GM21390 (cell line): ENCODE results near the gene SPEN.

Experiments used
- ATAC-seq: cut with Tn5 transposase; IDR thresholded peaks from one replicate; pipeline ENCODE4 v1.9.1; 2021; ENCODE audit not compliant: unreplicated experiment

SPEN gene

DNA sequence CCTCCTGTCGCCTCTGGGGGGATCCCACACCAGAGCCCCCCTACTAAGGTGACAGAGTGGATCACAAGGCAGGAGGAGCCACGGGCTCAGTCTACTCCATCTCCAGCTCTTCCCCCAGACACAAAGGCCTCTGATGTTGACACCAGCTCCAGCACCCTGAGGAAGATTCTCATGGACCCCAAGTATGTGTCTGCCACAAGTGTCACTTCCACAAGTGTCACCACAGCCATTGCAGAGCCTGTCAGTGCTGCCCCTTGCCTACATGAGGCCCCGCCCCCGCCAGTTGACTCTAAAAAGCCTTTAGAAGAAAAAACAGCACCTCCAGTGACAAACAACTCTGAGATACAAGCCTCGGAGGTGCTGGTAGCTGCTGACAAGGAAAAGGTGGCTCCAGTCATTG lies 86.2 kb downstream of the SPEN start:
- no peak for ATAC-seq

DNA sequence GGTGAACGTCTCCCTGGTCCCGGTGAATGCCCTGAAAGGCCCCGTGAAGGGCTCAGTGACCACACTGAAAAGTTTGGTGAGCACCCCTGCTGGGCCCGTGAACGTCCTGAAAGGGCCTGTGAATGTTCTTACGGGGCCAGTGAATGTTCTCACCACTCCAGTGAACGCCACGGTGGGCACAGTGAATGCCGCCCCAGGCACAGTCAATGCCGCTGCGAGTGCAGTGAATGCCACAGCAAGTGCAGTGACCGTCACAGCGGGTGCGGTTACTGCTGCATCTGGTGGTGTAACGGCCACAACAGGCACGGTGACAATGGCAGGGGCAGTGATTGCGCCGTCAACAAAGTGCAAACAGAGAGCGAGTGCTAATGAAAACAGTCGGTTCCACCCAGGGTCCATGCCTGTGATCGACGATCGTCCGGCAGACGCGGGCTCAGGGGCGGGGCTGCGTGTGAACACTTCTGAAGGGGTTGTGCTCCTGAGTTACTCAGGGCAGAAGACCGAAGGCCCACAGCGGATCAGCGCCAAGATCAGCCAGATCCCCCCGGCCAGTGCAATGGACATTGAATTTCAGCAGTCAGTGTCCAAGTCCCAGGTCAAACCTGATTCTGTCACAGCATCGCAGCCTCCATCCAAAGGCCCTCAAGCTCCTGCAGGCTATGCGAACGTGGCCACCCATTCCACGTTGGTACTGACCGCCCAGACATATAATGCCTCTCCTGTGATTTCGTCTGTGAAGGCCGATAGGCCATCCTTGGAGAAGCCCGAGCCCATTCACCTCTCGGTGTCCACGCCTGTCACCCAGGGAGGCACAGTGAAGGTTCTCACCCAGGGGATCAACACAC lies 86.9 kb downstream of the SPEN start:
- no peak for ATAC-seq

GRCh38 chr1:15935056-15935950 lies 87.8 kb downstream of the SPEN start:
- ATAC-seq = no peak

DNA sequence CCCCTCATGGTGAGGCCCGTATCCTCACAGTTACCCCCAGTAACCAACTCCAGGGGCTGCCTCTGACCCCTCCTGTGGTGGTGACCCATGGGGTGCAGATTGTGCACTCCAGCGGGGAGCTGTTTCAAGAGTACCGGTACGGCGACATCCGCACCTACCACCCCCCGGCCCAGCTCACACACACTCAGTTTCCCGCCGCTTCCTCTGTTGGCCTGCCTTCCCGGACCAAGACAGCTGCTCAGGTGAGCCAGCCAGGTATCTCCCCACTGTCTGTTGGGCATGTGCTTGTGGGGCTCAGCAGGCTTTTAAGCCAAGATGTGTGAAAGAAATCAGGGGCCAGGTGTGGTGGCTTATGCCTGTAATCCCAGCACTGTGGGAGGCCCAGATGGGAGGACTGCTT lies 88.5 kb downstream of the SPEN start:
- ATAC-seq = no peak

DNA sequence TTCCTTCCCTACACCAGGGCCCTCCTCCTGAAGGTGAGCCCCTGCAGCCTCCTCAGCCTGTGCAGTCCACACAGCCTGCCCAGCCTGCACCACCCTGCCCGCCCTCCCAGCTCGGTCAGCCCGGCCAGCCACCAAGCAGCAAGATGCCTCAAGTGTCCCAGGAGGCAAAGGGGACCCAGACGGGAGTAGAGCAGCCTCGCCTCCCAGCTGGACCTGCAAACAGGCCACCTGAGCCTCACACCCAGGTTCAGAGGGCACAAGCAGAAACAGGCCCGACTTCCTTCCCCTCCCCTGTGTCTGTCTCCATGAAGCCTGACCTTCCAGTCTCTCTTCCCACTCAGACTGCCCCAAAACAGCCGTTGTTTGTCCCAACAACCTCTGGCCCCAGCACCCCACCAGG lies 89.6 kb downstream of the SPEN start:
- no peak for ATAC-seq

GRCh38 chr1:15937706-15938168 lies 90.2 kb downstream of the SPEN start:
- no peak for ATAC-seq

GRCh38 chr1:15938628-15939161 lies 91.2 kb downstream of the SPEN start:
- ATAC-seq = no peak

DNA sequence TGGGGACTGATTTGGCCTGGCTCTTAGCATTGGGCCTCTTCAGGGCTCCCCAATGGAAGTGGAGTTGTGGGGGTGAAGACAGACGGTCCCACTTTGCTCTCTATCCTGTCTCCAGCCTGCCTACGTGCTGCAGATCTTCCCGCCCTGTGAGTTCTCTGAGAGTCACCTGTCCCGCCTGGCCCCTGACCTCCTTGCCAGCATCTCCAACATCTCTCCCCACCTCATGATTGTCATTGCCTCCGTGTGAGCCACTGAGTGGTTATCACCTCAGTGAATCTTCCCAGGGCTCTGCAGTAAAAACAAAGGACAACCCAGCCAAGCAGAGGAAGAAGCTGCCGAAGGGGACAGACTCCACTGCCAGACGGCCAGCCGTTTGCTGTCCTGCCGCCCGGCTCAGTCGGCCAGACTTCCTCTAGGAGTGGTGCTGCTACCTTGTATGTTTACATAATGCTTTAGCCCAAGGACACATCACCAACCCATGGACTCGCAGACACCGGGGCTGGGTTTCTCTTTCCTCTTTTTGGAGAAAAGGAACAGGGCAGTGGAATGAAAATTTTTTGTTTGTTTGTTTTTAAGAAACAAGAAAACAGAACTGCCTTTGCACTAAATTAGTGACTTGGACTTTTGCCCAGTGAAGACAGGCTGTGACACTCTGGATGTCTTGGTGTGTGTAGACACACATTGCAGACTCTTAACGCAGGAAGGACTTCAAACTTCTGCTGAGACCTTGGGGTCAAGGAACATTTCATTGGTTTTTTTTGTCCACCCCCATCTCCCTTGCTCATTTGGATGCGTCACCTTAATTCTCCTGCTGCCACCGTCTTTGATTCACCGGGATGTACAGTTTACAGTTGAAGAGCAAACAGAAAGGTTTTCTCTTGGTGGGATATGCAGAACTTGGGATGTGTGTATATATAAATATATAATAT lies 91.9 kb downstream of the SPEN start:
- ATAC-seq = no peak

DNA sequence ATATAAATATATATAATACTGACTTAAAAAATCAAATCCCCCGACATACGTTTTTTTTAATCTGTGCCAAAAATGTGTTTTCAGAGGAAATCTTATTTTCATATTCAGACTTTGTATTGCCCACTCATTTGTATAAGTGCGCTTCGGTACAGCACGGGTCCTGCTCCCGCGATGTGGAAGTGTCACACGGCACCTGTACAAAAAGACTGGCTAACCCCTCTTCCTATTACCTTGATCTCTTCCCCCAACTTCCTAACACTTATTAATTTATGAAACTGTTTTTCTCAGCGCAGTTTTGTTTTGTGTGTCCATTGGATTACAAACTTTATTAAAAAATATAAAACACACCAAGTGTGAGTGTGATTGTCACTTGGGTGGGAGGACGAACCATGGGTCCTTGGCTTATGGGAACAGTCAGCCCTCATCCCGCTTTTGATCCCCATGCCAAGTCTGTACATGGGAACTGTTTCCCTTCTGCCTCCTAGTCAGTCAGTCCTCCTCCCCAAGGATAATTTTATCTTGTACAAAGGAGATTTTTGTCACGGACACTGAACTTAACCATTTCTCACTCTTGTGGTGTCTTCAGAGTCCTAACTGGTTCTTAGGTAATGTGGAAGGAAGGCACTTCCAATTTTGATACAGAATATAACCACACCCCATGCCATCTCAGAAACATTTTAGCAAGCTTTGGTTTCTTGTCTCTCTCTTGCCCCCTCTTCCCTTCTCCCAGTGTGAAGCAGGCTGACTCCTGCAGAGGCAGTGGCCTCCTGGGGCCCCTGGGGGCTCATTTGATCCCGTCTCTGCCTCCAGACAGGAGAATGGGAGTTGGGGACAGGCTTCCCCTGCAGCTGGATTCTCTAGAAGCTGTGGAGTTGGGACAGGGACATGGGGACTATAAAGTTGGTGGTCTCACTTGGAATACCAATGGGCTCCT lies 92.9 kb downstream of the SPEN start:
- no peak for ATAC-seq

GRCh38 chr1:15941044-15941840 lies 93.7 kb downstream of the SPEN start:
- ATAC-seq = no peak

DNA sequence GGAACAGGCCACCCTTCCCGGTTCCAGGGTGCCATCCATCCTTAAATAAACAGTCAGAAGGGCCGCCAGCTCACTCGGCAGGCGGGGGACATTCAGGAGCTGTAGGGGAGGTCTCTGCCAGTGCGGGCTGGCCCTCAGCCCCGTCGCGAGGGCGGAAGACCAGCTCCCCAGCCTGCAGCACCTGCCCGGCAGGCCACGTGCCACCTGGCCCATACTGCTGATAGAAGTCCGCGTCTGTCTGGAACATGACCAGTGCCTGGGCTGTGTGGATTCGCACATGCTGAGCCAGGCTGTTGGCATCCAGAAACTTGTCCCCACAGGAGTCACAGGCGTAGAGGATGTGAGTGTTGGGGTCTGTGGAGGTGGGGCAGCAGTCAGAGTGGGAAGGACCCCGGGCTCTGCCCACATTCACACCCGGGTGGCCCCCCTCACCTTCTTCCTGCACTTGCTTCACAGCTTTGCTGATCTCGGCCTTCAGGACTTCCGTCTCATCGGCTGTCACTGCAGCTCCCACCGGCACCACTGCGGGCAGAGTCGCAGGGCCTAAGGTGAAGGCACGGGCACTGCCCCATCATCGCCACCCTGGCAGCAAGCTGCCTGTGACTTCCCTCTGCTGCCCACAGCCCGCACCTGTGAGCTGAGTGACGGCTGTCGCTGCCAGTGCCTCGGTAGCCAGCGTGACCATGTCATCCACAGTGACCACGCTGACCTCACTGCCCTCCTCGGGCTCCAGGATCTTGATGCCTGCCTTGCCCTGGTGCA lies 94.6 kb downstream of the SPEN start:
- no peak for ATAC-seq

GRCh38 chr1:15942661-15943327 lies 95.3 kb downstream of the SPEN start:
- ATAC-seq = no peak

DNA sequence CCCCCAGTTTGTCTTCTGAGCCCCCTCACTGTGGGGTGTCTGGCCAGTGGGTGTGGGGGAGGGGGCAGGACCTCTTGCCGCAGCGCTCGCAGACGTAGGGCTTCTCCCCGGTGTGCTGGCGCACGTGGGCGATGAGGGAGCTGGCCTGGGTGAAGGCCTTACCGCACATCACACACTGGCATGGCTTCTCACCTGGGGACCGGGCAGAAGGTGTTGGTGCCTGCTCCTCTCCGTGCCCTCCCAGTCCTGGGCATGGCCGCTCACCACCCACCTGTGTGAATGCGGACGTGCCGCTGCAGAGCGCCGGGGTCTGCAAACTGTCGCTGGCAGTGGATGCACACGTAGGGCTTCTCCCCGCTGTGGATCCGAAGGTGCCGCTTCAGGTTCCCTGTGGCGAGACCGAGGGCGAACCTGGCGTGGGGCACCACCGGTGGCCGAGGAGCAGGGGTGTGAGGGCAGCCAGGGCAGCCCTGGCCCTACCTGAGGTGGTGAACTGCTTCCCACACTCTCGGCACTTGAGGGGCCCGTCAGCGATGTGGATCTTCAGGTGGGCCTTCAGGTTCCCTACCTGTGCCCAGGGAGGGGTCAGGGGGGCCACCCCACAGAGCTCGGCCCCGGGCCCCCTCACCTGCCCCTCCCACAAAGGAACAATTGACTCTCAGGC lies 96.0 kb downstream of the SPEN start:
- no peak for ATAC-seq

DNA sequence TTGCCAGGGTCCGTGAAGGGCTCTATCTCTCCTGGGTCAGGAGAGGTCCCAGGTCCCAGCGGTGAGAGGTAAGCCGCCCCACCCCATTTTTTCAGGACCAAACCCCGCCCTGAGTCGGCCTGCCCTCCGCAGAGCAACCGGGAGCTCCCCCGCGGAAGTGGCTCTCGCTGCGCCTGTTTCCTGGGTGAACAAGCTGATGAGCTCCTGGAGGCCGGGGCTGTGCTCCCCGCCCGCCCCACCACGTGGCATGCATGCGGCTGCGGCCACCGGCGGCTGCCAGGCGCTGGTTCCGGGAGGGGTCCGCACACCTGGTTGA lies 96.4 kb downstream of the SPEN start:
- no peak for ATAC-seq

DNA sequence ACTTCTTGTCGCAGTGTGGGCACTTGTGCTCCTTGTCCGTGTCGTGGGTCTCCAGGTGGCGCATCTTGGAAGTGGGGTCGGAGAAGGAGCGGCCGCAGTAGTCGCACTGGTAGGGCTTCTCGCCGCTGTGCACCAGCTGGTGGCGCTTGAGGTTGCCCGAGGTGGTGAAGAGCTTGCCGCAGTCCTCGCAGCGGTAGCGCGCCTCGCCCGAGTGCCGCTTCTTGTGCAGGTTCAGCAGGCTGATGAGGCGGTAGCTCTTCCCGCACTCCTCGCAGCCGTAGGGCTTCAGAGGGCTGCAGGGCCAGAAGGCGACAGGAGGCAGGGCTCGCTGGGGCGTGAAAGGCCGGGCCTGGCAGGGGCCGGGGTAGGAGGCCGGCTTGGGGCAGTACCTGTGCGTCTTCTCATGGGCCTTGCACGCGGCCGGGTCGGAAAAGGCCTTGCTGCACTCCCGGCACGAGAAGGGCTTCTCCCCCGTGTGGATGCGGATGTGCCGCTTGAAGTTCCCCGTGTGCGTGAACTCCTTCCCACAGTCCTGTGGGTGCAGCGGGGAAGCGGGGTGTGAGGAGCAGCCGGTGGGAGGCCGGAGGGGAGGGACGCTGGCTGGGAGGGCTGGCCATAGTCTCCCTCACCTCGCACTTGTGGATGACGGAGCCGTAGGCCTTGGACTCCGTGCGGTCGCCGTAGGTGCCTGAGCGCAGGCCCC lies 97.0 kb downstream of the SPEN start:
- ATAC-seq = no peak

DNA sequence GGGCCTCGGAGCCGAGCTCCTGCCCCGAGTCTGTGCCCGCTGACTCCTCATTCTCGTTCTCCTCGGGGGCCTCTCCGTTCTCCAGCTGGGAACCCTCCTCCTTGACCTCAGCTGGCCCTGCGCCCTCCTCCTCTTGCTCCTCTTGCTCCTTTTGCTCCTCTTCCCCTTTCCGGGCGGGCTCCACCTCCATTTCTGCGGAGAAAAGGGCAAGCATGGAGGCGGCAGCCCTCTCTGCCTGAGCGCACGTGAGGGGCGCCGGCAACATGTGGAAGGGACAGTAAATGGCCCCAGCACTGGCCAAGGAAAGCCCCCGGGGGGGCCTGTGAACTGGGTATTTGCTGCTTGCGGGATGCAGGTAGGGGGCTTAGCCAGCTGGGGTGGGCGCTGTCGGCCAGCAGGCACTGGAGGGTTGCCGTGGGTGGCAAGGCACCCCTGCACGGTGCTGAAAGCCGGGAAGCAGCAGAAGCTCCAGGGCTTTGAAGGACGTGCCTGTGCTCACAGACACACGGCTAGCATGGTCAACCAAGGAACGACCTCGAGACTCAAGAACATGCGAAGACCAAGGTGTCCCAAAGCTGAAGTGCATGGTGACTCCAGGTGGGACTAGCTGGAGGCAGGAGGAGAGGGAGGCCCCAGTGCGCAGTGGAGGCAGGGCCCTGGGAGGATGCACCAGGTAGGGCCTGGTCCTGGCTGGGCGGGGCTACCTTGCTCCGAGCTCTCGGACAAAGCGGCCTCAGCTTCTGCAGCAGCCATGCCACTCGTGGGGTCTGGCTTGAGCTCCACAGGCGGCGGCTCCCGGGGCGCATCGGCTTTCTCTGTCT lies 97.7 kb downstream of the SPEN start:
- no peak for ATAC-seq
